ENCODE results near the gene MYL3. TPM values are rescaled to one million over a fixed set of nuclear protein-coding genes. Genes with fewer than 3 reads are reported as not detected.

Gene MYL3
- total RNA-seq, 8 experiments from 2014 or later: 0.38 to 2.4 TPM; not detected in 6

- peak in 4 of 8 experiments; percentile 11 to 83 (median 26) for ATAC-seq (replicated peaks in 6 of 8)
- Histone ChIP-seq H3K4me3 (no peak overlapping the region), H3K27ac (no peak overlapping the region), H3K4me1 (replicated peaks in 1 of 2) (peaks cover 8 to 12% of the 10 kb centered on the region in 2 donors)
- in situ Hi-C loops (cut with MboI; ENCODE audit: low pct_unique_long_range_greater_than_20kb in 2 of 9, low sequenced_read_pairs in 9 of 9, unreplicated experiment in 9 of 9): no loop called here
- 18 to 77% (median 40%) methylated on average over 2 to 9 of the region's 19 CpGs; no CpG with 5 or more reads in 3 of the 10 experiments for WGBS, 10 experiments
These were observed 3.0 kb downstream of the MYL3 start for GRCh38 chr3:46860017-46860809.

GRCh38 chr3:46859001-46859710, 4.1 kb downstream of the MYL3 start:
- 39 to 96% (median 80%) methylated on average over 2 to 6 of the region's 11 CpGs; no CpG with 5 or more reads in 3 of the 10 experiments for WGBS, 10 experiments
- no peak overlapping the region for H3K4me3 ChIP-seq

GRCh38 chr3:46858456-46858855, 4.8 kb downstream of the MYL3 start:
- 74 to 83% (median 75%) methylated on average over 1 to 3 of the region's 6 CpGs; no CpG with 5 or more reads in 7 of the 10 experiments for WGBS, 10 experiments
- Histone ChIP-seq H3K4me1 (replicated peaks in 1 of 2) (peaks cover 8 to 12% of the 10 kb centered on the region in 2 donors), H3K4me3 (no peak overlapping the region), H3K27ac (no peak overlapping the region)
- in situ Hi-C loops (cut with MboI; ENCODE audit: low pct_unique_long_range_greater_than_20kb in 2 of 9, low sequenced_read_pairs in 9 of 9, unreplicated experiment in 9 of 9): no loop called here
- no peak for ATAC-seq (replicated peaks in 6 of 8)

More at GRCh38 chr3:46859001-46859710, 4.1 kb downstream of the MYL3 start:
- H3K4me1 ChIP-seq (replicated peaks in 1 of 2): peaks cover 8 to 12% of the 10 kb centered on the region in 2 donors
- ATAC-seq (replicated peaks in 6 of 8): peak in 2 of 8 experiments; percentile 65 to 69
- in situ Hi-C loops (cut with MboI; ENCODE audit: low pct_unique_long_range_greater_than_20kb in 2 of 9, low sequenced_read_pairs in 9 of 9, unreplicated experiment in 9 of 9): no loop called here
- no peak overlapping the region for H3K27ac ChIP-seq

GRCh38 chr3:46857485-46858341, 5.5 kb downstream of the MYL3 start:
- ATAC-seq (replicated peaks in 6 of 8): no peak
- in situ Hi-C loops (cut with MboI; ENCODE audit: low pct_unique_long_range_greater_than_20kb in 2 of 9, low sequenced_read_pairs in 9 of 9, unreplicated experiment in 9 of 9): no loop called here
- no peak overlapping the region for H3K27ac ChIP-seq
- H3K4me1 ChIP-seq (replicated peaks in 1 of 2): peaks cover 8 to 12% of the 10 kb centered on the region in 2 donors
- H3K4me3 ChIP-seq: no peak overlapping the region
- WGBS, 10 experiments: 39 to 73% (median 61%) methylated on average over 1 to 4 of the region's 10 CpGs; no CpG with 5 or more reads in 4 of the 10 experiments

GRCh38 chr3:46856576-46857471, 6.4 kb downstream of the MYL3 start:
- 53 to 100% (median 66%) methylated on average over 1 to 6 of the region's 17 CpGs; no CpG with 5 or more reads in 3 of the 10 experiments for WGBS, 10 experiments
- H3K4me3 ChIP-seq: no peak overlapping the region
- H3K27ac ChIP-seq: no peak overlapping the region
- ATAC-seq (replicated peaks in 6 of 8): no peak
- in situ Hi-C loops (cut with MboI; ENCODE audit: low pct_unique_long_range_greater_than_20kb in 2 of 9, low sequenced_read_pairs in 9 of 9, unreplicated experiment in 9 of 9): no loop called here
- H3K4me1 ChIP-seq (replicated peaks in 1 of 2): peaks cover 8 to 9% of the 10 kb centered on the region in 2 donors

- Histone ChIP-seq H3K4me3 (no peak overlapping the region), H3K27ac (no peak overlapping the region), H3K4me1 (replicated peaks in 1 of 2) (peaks cover 0 to 3% of the 10 kb centered on the region in 2 donors)
- 0 to 100% (median 78%) methylated on average over 1 to 4 of the region's 5 CpGs; no CpG with 5 or more reads in 6 of the 10 experiments for WGBS, 10 experiments
- in situ Hi-C loops (cut with MboI; ENCODE audit: low pct_unique_long_range_greater_than_20kb in 2 of 9, low sequenced_read_pairs in 9 of 9, unreplicated experiment in 9 of 9): no loop called here
- ATAC-seq (replicated peaks in 6 of 8): no peak
These were observed 8.7 kb downstream of the MYL3 start for GRCh38 chr3:46854555-46854991.

GRCh38 chr3:46853441-46854415, 9.5 kb downstream of the MYL3 start:
- H3K4me3 ChIP-seq: no peak overlapping the region
- H3K4me1 ChIP-seq (replicated peaks in 1 of 2): peaks cover 2 to 9% of the 10 kb centered on the region in 2 donors
- ATAC-seq (replicated peaks in 6 of 8): no peak
- WGBS, 10 experiments: 83 to 100% (median 88%) methylated on average over 1 to 8 of the region's 15 CpGs; no CpG with 5 or more reads in 7 of the 10 experiments
- no peak overlapping the region for H3K27ac ChIP-seq
- in situ Hi-C loops (cut with MboI; ENCODE audit: low pct_unique_long_range_greater_than_20kb in 2 of 9, low sequenced_read_pairs in 9 of 9, unreplicated experiment in 9 of 9): no loop called here

GRCh38 chr3:46852839-46853355, 10.3 kb downstream of the MYL3 start:
- peaks cover 8 to 9% of the 10 kb centered on the region in 2 donors for H3K4me1 ChIP-seq (replicated peaks in 1 of 2)
- no peak for ATAC-seq (replicated peaks in 6 of 8)
- H3K4me3 ChIP-seq: no peak overlapping the region
- H3K27ac ChIP-seq: no peak overlapping the region
- in situ Hi-C loops (cut with MboI; ENCODE audit: low pct_unique_long_range_greater_than_20kb in 2 of 9, low sequenced_read_pairs in 9 of 9, unreplicated experiment in 9 of 9): no loop called here
- WGBS, 10 experiments: 80 to 86% methylated on average over 1 of the region's 2 CpGs; no CpG with 5 or more reads in 8 of the 10 experiments

GRCh38 chr3:46852334-46852720, 10.9 kb downstream of the MYL3 start:
- ATAC-seq (replicated peaks in 6 of 8): no peak
- no peak overlapping the region for H3K4me3 ChIP-seq
- WGBS, 10 experiments: 60 to 100% (median 93%) methylated on average over 1 to 6 of the region's 9 CpGs; no CpG with 5 or more reads in 4 of the 10 experiments
- in situ Hi-C loops (cut with MboI; ENCODE audit: low pct_unique_long_range_greater_than_20kb in 2 of 9, low sequenced_read_pairs in 9 of 9, unreplicated experiment in 9 of 9): no loop called here
- no peak overlapping the region for H3K27ac ChIP-seq
- peaks cover 8 to 9% of the 10 kb centered on the region in 2 donors for H3K4me1 ChIP-seq (replicated peaks in 1 of 2)

- H3K4me3 ChIP-seq: no peak overlapping the region
- in situ Hi-C loops (cut with MboI; ENCODE audit: low pct_unique_long_range_greater_than_20kb in 2 of 9, low sequenced_read_pairs in 9 of 9, unreplicated experiment in 9 of 9): no loop called here
- WGBS, 10 experiments: 20 to 100% (median 78%) methylated on average over 1 to 3 of the region's 13 CpGs; no CpG with 5 or more reads in 3 of the 10 experiments
- H3K27ac ChIP-seq: no peak overlapping the region
- ATAC-seq (replicated peaks in 6 of 8): no peak
- H3K4me1 ChIP-seq (replicated peaks in 1 of 2): peaks cover 8 to 9% of the 10 kb centered on the region in 2 donors
These were observed 11.6 kb downstream of the MYL3 start for GRCh38 chr3:46851364-46852333.
